OCI-LY1 (cell line): Measurements from ENCODE around the gene UNC5A.

ENCODE experiments used
- EZH2 ChIP-seq: fragments of 200-600 bp; sonication (generic), shearing (Covaris generic); IDR thresholded peaks from 2 replicates; pipeline ENCODE4 v1.8.0; 2017; ENCODE audit warnings: borderline replicate concordance, mixed run types, mild to moderate bottlenecking, antibody characterized with exemption, low read length, moderate library complexity, mixed read lengths
- TF ChIP-seq, protein P1 (sequence below): fragments of 200-600 bp; sonication (generic), shearing (Covaris generic); IDR thresholded peaks from 2 replicates; pipeline ENCODE4 v1.5.1; 2017; ENCODE audit warnings: mild to moderate bottlenecking, antibody characterized with exemption, low read length, moderate library complexity, mixed read lengths

GRCh38 chr5:176889321-176890280 lies 79.2 kb downstream of the UNC5A start:
- TF ChIP-seq, protein P1, sequence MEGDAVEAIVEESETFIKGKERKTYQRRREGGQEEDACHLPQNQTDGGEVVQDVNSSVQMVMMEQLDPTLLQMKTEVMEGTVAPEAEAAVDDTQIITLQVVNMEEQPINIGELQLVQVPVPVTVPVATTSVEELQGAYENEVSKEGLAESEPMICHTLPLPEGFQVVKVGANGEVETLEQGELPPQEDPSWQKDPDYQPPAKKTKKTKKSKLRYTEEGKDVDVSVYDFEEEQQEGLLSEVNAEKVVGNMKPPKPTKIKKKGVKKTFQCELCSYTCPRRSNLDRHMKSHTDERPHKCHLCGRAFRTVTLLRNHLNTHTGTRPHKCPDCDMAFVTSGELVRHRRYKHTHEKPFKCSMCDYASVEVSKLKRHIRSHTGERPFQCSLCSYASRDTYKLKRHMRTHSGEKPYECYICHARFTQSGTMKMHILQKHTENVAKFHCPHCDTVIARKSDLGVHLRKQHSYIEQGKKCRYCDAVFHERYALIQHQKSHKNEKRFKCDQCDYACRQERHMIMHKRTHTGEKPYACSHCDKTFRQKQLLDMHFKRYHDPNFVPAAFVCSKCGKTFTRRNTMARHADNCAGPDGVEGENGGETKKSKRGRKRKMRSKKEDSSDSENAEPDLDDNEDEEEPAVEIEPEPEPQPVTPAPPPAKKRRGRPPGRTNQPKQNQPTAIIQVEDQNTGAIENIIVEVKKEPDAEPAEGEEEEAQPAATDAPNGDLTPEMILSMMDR: no peak
- no peak for TF ChIP-seq EZH2
